ENCODE measurements around the gene SWAP70. TPM values are rescaled to one million over a fixed set of nuclear protein-coding genes. Genes with fewer than 3 reads are reported as not detected.

Gene SWAP70
- total and polyA plus RNA-seq, 2 of the 13 experiments (the other 11 are each of a cell fraction or from before 2014, with no cell fraction given) = 4.6 to 8.7 TPM

DNA sequence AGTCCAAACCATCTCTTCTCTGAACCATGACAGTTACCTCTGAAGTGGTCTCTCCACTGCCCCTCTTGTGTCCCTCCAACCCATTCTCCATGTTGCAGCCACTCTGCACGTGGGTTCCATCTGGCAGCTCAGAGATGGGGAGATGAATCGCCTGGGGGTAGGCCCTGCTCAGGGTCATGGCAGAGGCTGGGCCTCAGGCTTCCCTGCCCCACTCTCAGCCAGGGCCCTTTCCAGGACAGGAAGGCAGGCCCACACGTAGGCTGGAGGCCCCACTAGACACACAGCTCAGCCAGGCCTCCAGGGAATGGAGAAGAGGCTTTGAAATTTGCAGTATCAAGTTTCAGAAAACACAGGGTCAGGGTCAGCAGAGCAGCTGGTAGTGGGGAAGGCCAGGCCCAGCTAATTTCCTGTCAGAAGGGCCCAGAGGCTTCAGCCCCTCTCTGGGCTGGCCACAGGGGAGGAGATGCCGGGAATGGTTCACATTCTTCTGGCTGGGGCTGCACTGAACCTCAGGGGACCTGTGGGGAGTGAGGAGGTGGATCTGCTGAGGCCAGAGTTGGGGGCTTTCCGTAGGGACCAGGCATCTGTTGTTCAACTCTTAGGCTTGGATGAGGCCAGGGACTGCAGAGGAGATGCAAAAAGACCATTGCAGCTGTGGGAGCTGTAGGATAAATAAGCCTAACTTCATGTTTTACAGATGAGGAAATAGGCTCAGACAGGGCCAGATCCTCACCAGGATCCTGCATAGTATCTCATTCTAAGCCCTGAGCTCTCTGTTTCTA is 101.6 kb downstream of the SWAP70 start (continued):
- no peak for TF ChIP-seq SRSF4 (IDR thresholded peaks at IDR 0.05; ENCODE audit: low read depth, low read length, poor library complexity, severe bottlenecking)
- TF ChIP-seq, protein P1, sequence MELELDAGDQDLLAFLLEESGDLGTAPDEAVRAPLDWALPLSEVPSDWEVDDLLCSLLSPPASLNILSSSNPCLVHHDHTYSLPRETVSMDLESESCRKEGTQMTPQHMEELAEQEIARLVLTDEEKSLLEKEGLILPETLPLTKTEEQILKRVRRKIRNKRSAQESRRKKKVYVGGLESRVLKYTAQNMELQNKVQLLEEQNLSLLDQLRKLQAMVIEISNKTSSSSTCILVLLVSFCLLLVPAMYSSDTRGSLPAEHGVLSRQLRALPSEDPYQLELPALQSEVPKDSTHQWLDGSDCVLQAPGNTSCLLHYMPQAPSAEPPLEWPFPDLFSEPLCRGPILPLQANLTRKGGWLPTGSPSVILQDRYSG (CRISPR knock-in tag; IDR thresholded peaks at IDR 0.05) = 0 out of 2 replicates have a peak, but pooled peaks have one; percentile 67
- no peak for TF ChIP-seq ZNF549 (CRISPR knock-in tag; IDR thresholded peaks at IDR 0.05)
- TF ChIP-seq KDM4B (CRISPR knock-in tag; IDR thresholded peaks at IDR 0.05) = 0 out of 2 replicates have a peak, but pooled peaks have one; percentile 25
- TF ChIP-seq ZFP37 (CRISPR knock-in tag; IDR thresholded peaks at IDR 0.05; ENCODE audit: borderline replicate concordance) = peak; percentile 33; the same call in 1 of the 2 replicates
- peak; percentile 44 for TF ChIP-seq SKI (IDR thresholded peaks at IDR 0.05; ENCODE audit: partially characterized antibody)
- TF ChIP-seq BRD4 (CRISPR knock-in tag; IDR thresholded peaks at IDR 0.05) = peak; percentile 21; the same call in 1 of the 2 replicates
- TF ChIP-seq, protein P2, sequence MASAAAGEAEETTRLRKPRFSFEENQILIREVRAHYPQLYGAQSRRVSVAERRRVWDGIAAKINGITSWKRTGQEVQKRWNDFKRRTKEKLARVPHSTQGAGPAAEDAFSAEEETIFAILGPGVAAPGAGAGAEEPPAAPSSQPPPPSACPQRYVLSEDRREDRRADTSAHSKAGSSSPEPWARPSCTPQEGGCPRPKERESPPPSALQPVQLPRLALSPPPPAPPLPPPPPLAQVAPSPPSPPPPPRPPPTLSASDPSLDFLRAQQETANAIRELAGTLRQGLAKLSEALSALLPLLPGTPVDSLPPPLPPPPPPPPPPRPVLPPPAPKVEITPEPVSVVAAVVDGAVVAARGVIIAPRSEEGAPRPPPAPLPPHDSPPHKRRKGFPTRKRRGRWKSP (CRISPR knock-in tag; IDR thresholded peaks at IDR 0.05) = 0 out of 2 replicates have a peak, but pooled peaks have one; percentile 68
- no peak for TF ChIP-seq ZNF484 (CRISPR knock-in tag; IDR thresholded peaks at IDR 0.05; ENCODE audit: borderline replicate concordance, low read depth)
- peak; percentile 50 for TF ChIP-seq FOSL2 (CRISPR knock-in tag; IDR thresholded peaks at IDR 0.05)
- peak; percentile 78; the same call in 1 of the 2 replicates for TF ChIP-seq JUND (CRISPR knock-in tag; IDR thresholded peaks at IDR 0.05)
- TF ChIP-seq ZNF768 (CRISPR knock-in tag; IDR thresholded peaks at IDR 0.05) = peak; percentile 65
- TF ChIP-seq KLF15 (CRISPR knock-in tag; IDR thresholded peaks at IDR 0.05; ENCODE audit: borderline replicate concordance) = no peak
- TF ChIP-seq ZMAT3 (CRISPR knock-in tag; conservative IDR thresholded peaks at IDR 0.05) = peak; percentile 86
- 0 out of 2 replicates have a peak, but pooled peaks have one; percentile 44 for TF ChIP-seq KLF13 (CRISPR knock-in tag; IDR thresholded peaks at IDR 0.05)
- 0 out of 2 replicates have a peak, but pooled peaks have one; percentile 85 for TF ChIP-seq ZNF34 (CRISPR knock-in tag; IDR thresholded peaks at IDR 0.05; ENCODE audit: borderline replicate concordance)
- TF ChIP-seq, protein P3, sequence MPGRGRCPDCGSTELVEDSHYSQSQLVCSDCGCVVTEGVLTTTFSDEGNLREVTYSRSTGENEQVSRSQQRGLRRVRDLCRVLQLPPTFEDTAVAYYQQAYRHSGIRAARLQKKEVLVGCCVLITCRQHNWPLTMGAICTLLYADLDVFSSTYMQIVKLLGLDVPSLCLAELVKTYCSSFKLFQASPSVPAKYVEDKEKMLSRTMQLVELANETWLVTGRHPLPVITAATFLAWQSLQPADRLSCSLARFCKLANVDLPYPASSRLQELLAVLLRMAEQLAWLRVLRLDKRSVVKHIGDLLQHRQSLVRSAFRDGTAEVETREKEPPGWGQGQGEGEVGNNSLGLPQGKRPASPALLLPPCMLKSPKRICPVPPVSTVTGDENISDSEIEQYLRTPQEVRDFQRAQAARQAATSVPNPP (CRISPR knock-in tag; IDR thresholded peaks at IDR 0.05) = 0 out of 2 replicates have a peak, but pooled peaks have one; percentile 70
